Aorta (tissue), 5 donors: ENCODE data around the gene USH2A. TPM values are rescaled to one million over a fixed set of nuclear protein-coding genes. Genes with fewer than 3 reads are reported as not detected.

ENCODE experiments used
- ATAC-seq: fragments of 200-7000 bp; cut with Tn5 transposase; one replicate; pipeline ENCODE4 v1.9.1; 2022; ENCODE audit warnings: moderate library complexity; ENCODE audit not compliant: low FRiP score
- DNase-seq, 2 donors: peaks; one replicate each; pipeline ENCODE4 v3.0.0-alpha.2; 2020
- H3K27ac ChIP-seq, 2 donors: one replicate each; pipeline ENCODE4 v1.5.1; 2013; ENCODE audit warnings: low read length in 2 of 2, mild to moderate bottlenecking in 2 of 2, moderate library complexity in 2 of 2, control low read depth in 1 of 2, inconsistent platforms in 1 of 2, low read depth in 1 of 2
- H3K27me3 ChIP-seq, 2 donors: one replicate each; pipeline ENCODE4 v1.6.1; 2013; ENCODE audit warnings: control low read depth in 1 of 2, low read length in 1 of 2, mild to moderate bottlenecking in 1 of 2, moderate library complexity in 1 of 2; ENCODE audit not compliant: insufficient read depth in 2 of 2, control insufficient read depth in 1 of 2
- H3K36me3 ChIP-seq, 2 donors: one replicate each; pipeline ENCODE4 v1.6.1; 2013; ENCODE audit warnings: control low read depth in 1 of 2, low read length in 1 of 2, mild to moderate bottlenecking in 1 of 2; ENCODE audit not compliant: insufficient read depth in 2 of 2, control insufficient read depth in 1 of 2
- H3K4me1 ChIP-seq, 2 donors: one replicate each; pipeline ENCODE4 v1.6.1; 2013; ENCODE audit warnings: low read length in 2 of 2, control low read depth in 1 of 2, mild to moderate bottlenecking in 1 of 2, moderate library complexity in 1 of 2; ENCODE audit not compliant: insufficient read depth in 2 of 2, control insufficient read depth in 1 of 2
- H3K4me3 ChIP-seq, 2 donors: one replicate each; pipeline ENCODE4 v1.5.1; 2013; ENCODE audit warnings: low read length in 2 of 2, control low read depth in 1 of 2, mild to moderate bottlenecking in 1 of 2
- H3K9me3 ChIP-seq: one replicate; pipeline ENCODE4 v1.6.1; 2013; ENCODE audit warnings: mild to moderate bottlenecking, low read length; ENCODE audit not compliant: control insufficient read depth
- WGBS, 2 donors: extraction: QIAGEN DNeasy Blood & Tissue Kit; methylation state at CpG; one replicate each; pipeline ENCODE4 v1.1.7; 2013; 5-methylcytosine and 5-hydroxymethylcytosine counted together
- intact Hi-C, 2 donors: fragments of 100-400 bp; cut with DNase I; formaldehyde crosslinking; loops; one replicate each; pipeline versions ENCODE4 v1.14.2 to v1.15.0; 2022
- polyA plus RNA-seq, 2 donors: library from polyadenylated mRNA; stranded (reverse); fragments of 200-250 nt; gene quantifications; one replicate each; pipeline ENCODE4 v1.2.3, GENCODE V29; 2013
- total RNA-seq, 2 donors: library from RNA; stranded (reverse); fragmentation: NEBNext Ultra II Directional; extraction: Animal tissue kit (Norgen Biotek cat#: 25700); gene quantifications; one replicate each; pipeline ENCODE4 v1.2.1, GENCODE V29; 2021
- donor health status: healthy with polysubstance abuse.
- donor health status: Bipolar disorder and iron deficiency.
- donor health status: DM: no; HTN: no; CAD: no.
- donor health status: DM: no; HTN: no; CAD: no.
- donor health status: DM: yes; HTN: yes; CAD: no.

USH2A gene
- total and polyA plus RNA-seq, 4 donors = 0.13 TPM; not detected in 3

DNA sequence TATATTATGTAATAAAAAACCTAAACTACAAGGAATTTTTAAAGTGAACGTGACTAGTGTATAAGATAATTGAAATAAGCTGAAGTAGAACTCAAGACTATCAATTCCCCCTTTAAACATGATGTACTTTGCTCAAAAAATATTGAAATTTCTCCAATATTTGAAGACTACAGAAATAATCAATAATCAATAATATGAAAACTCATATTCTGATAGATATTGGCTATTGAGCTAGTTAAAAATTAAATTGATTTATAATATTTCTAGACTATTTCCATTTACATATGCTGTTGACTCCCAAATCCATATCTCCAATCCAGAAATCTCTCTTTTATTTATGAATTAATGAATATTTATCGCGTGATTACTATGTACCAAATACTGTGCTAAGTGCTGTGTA is 133.2 kb downstream of the USH2A start:
- no peaks in the 10 kb centered on the region for H3K36me3 ChIP-seq
- intact Hi-C loops = no loop called here
- no peak overlapping the region for H3K4me3 ChIP-seq
- H3K4me1 ChIP-seq = no peaks in the 10 kb centered on the region
- no peak for DNase-seq
- H3K27ac ChIP-seq = no peak overlapping the region
- 53 to 55% methylated on average over 3 of the region's 3 CpGs for WGBS, 2 donors
- H3K27me3 ChIP-seq = no peaks in the 10 kb centered on the region
- no peak for ATAC-seq
- peaks cover 4% of the 10 kb centered on the region for H3K9me3 ChIP-seq

DNA sequence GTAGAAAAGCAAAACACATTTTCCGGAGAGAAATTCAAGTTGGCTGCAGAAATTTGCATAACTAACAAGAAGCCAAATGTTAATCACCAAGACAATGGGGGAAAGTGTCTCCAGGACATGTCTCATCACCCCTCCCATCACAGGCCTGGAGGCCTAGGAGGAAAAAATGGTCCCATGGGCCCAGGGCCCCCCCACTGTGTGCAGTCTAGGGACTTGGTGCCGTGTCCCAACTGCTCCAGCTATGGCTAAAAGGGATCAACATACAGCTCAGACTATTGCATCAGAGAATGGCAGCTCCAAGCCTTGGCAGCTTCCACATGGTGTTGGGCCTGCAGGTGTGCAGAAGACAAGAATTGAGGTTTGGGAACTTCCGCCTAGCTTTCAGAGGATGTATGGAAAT is 138.2 kb downstream of the USH2A start:
- WGBS, 2 donors = 64 to 67% methylated on average over 3 of the region's 3 CpGs
- Histone ChIP-seq H3K9me3 (peaks cover 4% of the 10 kb centered on the region), H3K4me3 (no peak overlapping the region), H3K36me3 (no peaks in the 10 kb centered on the region), H3K4me1 (no peaks in the 10 kb centered on the region), H3K27ac (no peak overlapping the region), H3K27me3 (no peaks in the 10 kb centered on the region)
- peak; percentile 44 for ATAC-seq
- intact Hi-C loops = no loop called here
- no peak for DNase-seq

DNA sequence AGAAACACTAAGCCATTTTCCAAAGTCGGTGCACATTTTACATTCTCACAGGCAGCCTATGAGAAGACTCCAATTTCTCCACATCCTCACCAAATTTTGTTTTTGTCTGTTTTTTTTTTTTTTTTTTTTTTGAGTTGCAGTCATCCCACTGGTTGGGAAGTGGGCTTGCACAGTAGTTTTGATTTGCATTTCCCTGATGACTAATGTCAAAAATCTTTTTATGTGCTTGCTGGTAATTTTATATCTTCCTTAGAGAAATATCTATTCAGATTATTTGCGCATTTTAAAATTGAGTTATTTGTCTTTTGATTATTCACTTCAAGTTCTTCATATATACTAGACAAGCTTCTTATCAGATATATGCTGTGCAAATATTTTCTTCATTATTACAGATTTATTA is 141.5 kb downstream of the USH2A start:
- Histone ChIP-seq H3K27me3 (no peaks in the 10 kb centered on the region), H3K9me3 (peaks cover 4% of the 10 kb centered on the region), H3K4me1 (no peaks in the 10 kb centered on the region), H3K4me3 (no peak overlapping the region), H3K36me3 (no peaks in the 10 kb centered on the region), H3K27ac (no peak overlapping the region)
- DNase-seq (no peak), ATAC-seq (no peak)
- WGBS, 2 donors = 76 to 80% methylated on average over 2 of the region's 2 CpGs
- intact Hi-C loops = no loop called here

DNA sequence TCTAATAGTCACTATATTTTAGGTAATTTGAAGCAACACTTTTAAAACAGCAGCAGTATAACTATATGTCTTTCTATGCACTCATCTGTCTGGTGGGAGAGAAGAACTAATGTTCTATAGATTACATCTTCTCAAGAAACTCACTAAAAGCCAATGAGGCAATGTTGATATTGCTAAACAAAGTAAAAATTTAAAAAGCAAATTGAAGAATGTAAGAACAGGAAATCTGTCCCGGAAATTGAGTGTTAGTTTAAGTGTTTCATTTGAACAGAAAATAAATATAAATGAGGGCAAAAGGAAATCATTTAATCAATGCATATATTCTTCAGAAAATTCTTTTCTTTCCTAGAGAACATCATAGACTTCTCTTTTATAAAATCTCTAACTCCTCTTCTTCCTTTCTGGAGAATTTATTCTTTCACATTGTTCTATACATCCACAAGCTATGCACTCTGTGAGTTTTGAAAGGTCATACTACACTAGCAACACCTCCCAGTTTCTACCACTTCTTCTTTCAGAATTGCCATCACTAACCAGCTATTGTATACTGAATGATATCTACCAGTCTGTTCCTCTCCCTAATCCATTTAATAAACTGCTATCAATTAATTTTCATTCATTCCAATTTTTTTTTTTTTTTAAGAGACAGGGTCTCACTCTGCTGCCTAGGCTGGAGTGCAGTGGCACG is 153.0 kb downstream of the USH2A start:
- Histone ChIP-seq H3K9me3 (no peaks in the 10 kb centered on the region), H3K36me3 (no peaks in the 10 kb centered on the region), H3K4me3 (no peak overlapping the region), H3K27ac (no peak overlapping the region), H3K4me1 (no peaks in the 10 kb centered on the region), H3K27me3 (no peaks in the 10 kb centered on the region)
- DNase-seq (no peak), ATAC-seq (no peak)
- intact Hi-C loops = no loop called here
- WGBS, 2 donors = 59 to 74% methylated on average over 2 of the region's 2 CpGs

DNA sequence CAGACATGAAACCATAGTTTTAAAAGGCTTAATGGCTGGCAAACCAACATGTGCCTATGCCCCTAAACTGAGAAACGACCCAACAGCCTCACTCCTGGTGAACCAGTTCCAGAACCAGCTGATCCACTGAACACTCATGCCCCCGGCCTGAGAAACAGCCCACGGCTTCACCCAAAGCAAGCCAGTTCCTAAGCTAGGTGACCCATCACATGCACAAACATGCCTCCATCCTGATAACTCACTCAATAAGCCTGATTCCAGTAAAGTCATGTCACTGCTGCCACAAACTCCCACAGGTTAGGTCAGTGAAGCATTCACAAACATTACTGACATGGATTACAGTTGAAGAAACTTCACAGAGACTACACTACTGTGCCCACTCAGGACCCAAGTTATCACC is 161.6 kb downstream of the USH2A start:
- H3K27ac ChIP-seq = no peak overlapping the region

DNA sequence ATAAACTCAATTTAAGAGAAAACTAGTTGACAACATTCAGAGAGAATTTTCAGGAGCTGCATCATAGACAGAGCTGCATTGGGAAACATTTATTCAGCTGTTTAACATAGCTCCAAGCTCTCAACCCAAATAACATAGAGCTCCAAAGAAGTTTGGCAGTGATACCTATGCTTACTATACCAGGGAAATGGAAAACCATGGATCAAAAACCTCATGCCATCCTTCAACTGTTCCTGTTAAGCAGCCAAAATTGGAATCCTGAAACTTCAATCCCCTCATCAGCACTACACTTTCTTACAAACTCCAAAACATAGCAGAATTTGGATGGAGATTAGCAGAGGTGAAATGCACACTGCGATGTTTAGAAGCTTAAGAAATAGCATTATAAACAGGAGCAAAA is 164.4 kb downstream of the USH2A start:
- H3K4me3 ChIP-seq = no peak overlapping the region
- no peaks in the 10 kb centered on the region for H3K4me1 ChIP-seq
- no peak for DNase-seq
- H3K27me3 ChIP-seq = no peaks in the 10 kb centered on the region
- no peaks in the 10 kb centered on the region for H3K36me3 ChIP-seq
- peaks cover 3% of the 10 kb centered on the region for H3K9me3 ChIP-seq
- WGBS, 2 donors = 95 to 96% methylated on average over 1 of the region's 1 CpG
- intact Hi-C loops = no loop called here
- no peak overlapping the region for H3K27ac ChIP-seq
- ATAC-seq = no peak

More for the DNA sequence above, 161.6 kb downstream of the USH2A start:
- ATAC-seq (no peak), DNase-seq (no peak)
- Histone ChIP-seq H3K4me1 (no peaks in the 10 kb centered on the region), H3K27me3 (no peaks in the 10 kb centered on the region), H3K9me3 (peaks cover 3% of the 10 kb centered on the region), H3K36me3 (no peaks in the 10 kb centered on the region), H3K4me3 (no peak overlapping the region)
- intact Hi-C loops = no loop called here
- 76 to 78% methylated on average over 3 of the region's 3 CpGs for WGBS, 2 donors

DNA sequence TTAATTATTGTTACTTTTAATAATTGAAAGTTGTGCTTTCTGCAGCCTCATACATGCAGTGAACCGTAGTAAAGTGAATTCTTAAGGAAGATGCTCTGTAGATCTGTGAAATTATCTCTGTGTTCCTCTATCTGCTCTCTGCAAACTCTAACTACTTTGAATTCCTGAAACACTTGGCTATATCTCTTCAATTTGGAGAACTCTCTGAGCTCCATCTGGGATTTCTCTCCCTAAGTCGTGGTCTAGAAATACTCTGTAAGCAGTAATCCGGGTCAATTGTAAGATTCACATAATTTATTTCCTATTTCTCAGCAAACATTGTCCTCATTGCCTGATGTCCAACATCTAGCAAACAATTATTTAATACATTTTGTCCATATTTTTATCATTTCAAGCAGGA is 164.9 kb downstream of the USH2A start:
- Histone ChIP-seq H3K27me3 (no peaks in the 10 kb centered on the region), H3K4me1 (no peaks in the 10 kb centered on the region), H3K27ac (no peak overlapping the region), H3K9me3 (peaks cover 3% of the 10 kb centered on the region), H3K36me3 (no peaks in the 10 kb centered on the region), H3K4me3 (no peak overlapping the region)
- intact Hi-C loops = no loop called here
- ATAC-seq = no peak
- WGBS, 2 donors = 74 to 81% methylated on average over 3 of the region's 3 CpGs
- DNase-seq = no peak

DNA sequence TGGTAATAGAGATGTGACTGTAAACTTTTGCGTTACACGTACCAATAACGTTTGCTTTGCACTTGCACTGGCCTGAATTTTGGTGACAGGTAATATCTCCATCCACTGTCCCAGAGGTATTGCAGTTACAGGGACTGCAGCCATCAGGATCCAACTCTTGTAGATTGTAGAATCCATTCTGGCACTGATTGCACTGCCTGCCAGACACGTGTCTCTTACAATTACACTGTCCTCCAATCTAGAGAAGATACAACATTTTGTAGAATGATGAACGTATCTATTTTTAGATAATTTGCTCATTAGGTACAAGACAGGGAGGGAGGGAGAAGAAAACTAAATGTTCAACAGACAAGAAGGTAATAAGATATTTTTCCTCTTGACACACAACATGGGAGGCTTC is 172.4 kb downstream of the USH2A start:
- H3K27me3 ChIP-seq = no peaks in the 10 kb centered on the region
- intact Hi-C loops = no loop called here
- H3K4me3 ChIP-seq = no peak overlapping the region
- ATAC-seq = no peak
- H3K9me3 ChIP-seq = peaks cover 1% of the 10 kb centered on the region
- H3K27ac ChIP-seq = no peak overlapping the region
- no peaks in the 10 kb centered on the region for H3K36me3 ChIP-seq
- no peaks in the 10 kb centered on the region for H3K4me1 ChIP-seq
- WGBS, 2 donors = 80 to 81% methylated on average over 5 of the region's 5 CpGs
- no peak for DNase-seq

DNA sequence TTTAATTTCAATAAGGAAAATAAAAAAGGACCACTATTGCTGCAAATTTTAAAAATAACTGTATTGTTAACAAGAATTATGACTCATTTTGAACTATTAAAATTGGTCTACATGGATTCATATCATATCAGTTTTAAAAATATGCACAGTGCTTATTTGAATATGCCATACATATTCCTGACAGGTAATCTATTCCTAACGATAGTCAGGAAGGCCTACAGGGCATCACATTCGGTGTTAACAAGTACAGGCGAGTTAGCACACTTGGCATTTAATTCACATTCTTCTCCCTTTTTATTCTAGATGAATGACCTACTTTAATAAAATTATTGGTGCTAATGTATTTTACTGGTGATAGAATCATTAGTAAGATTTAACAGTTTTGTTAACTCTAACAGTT is 174.6 kb downstream of the USH2A start:
- intact Hi-C loops = no loop called here
- ATAC-seq (no peak), DNase-seq (no peak)
- Histone ChIP-seq H3K27ac (no peak overlapping the region), H3K36me3 (no peaks in the 10 kb centered on the region), H3K4me1 (no peaks in the 10 kb centered on the region), H3K4me3 (no peak overlapping the region), H3K9me3 (peaks cover 1% of the 10 kb centered on the region), H3K27me3 (peaks cover 0 to 2% of the 10 kb centered on the region in 2 donors)
- WGBS, 2 donors = 63 to 66% methylated on average over 3 of the region's 3 CpGs
